Anterior cingulate cortex (tissue), 58 donors: ENCODE data around the gene VIPR1.

Experiments used
- DNase-seq, 58 donors: peaks; one replicate each; lab custom pipeline; 2025; lab: John Stamatoyannopoulos, UW

VIPR1 gene

GRCh38 chr3:42527368-42527917, 25.0 kb downstream of the VIPR1 start:
- no peak for DNase-seq

GRCh38 chr3:42529468-42529867, 27.0 kb downstream of the VIPR1 start:
- DNase-seq = no peak

- no peak for DNase-seq
Measured at GRCh38 chr3:42530073-42530472, 27.6 kb downstream of the VIPR1 start.

GRCh38 chr3:42531470-42531869, 29.0 kb downstream of the VIPR1 start:
- DNase-seq = no peak

GRCh38 chr3:42532229-42532628, 29.8 kb downstream of the VIPR1 start:
- DNase-seq = no peak

- DNase-seq = peak in 19 of 58 donors; percentile 14 to 70 (median 52)
Measured at GRCh38 chr3:42533161-42533897, 30.9 kb downstream of the VIPR1 start.

- peak in 8 of 58 donors; percentile 9 to 50 (median 20) for DNase-seq
Measured at GRCh38 chr3:42535981-42536784, 33.7 kb downstream of the VIPR1 start.

- DNase-seq = no peak
Measured at GRCh38 chr3:42537350-42537749, 34.9 kb downstream of the VIPR1 start.

GRCh38 chr3:42539871-42540714, 37.6 kb downstream of the VIPR1 start:
- DNase-seq = peak in 3 of 58 donors; percentile 20 to 37 (median 23)

- no peak for DNase-seq
Measured at GRCh38 chr3:42541079-42541478, 38.6 kb downstream of the VIPR1 start.

- DNase-seq = peak in 5 of 58 donors; percentile 11 to 36 (median 20)
Measured at GRCh38 chr3:42544492-42545283, 42.2 kb downstream of the VIPR1 start.

GRCh38 chr3:42545284-42545900, 42.9 kb downstream of the VIPR1 start:
- DNase-seq = no peak

- no peak for DNase-seq
Measured at GRCh38 chr3:42546691-42547213, 44.3 kb downstream of the VIPR1 start.

- peak in 48 of 58 donors; percentile 9 to 82 (median 40) for DNase-seq
Measured at GRCh38 chr3:42547401-42547945, 45.0 kb downstream of the VIPR1 start.

GRCh38 chr3:42549131-42549530, 46.7 kb downstream of the VIPR1 start:
- no peak for DNase-seq

- no peak for DNase-seq
Measured at GRCh38 chr3:42550250-42550649, 47.8 kb downstream of the VIPR1 start.

GRCh38 chr3:42552830-42553229, 50.4 kb downstream of the VIPR1 start:
- no peak for DNase-seq

GRCh38 chr3:42556089-42556632, 53.7 kb downstream of the VIPR1 start:
- DNase-seq = no peak
